ENCODE data around the gene ZBTB40.

DNA sequence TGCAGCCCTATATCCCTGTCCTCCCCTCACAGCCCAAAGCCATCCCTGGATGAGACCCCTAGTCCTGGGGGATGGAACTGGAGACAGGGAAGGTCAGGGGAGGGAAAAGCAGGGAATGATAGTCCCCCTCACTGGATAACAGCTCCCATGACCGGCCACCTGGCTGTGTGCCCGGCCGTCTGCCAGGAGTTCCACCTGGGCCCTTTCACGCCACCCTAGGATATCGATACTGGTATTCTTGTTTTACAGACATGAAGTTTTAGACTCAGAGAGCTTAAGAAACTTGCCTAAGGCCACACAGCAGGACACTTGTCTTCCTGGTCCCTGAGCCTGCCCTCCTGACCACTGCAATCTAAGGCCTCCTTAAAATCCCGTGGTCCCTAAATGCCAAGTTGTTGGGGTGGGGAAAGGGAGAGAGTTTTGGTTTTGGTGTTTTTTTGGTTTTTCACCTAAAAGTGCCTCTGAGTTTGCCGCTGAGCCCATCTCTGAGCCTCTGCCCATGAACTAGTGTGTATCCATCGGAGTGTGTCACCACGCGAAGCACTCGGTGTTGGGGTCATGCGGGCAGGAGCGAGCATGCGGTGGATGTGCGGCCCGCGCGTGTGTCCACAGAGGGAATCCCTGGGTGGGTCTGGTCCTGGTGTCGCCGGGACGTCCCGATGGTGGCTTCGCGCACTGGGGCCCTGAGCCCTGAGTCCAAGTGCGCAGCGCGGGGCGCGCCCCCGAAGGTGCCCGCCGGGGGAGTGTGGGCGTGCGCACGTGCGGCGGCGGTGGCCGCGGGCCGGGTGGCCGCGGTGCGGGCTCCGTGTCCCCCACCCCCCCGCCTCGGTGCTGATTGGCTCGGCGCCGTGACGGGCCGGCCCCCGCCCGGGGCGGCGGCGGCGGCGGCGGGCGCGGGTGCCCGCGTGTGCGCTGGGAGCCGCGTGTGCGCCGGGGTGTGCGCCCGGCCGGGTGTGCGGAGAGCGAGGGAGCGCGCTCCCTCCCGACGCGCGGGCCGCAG, 111.2 kb downstream of the ZBTB40 start, which contains the start of gene EPHA8:
- no peak for TF ChIP-seq CTCF (IDR thresholded peaks at IDR 0.05)
- TF ChIP-seq POLR2AphosphoS5 (IDR thresholded peaks at IDR 0.05) = no peak
- no peak for TF ChIP-seq EP300 (IDR thresholded peaks at IDR 0.05)
